Keratinocyte (primary cell): Measurements from ENCODE around the gene OR2AK2. TPM values are rescaled to one million over a fixed set of nuclear protein-coding genes. Genes with fewer than 3 reads are reported as not detected.

Experiments
- DNase-seq: peaks from one replicate; pipeline ENCODE4 v3.0.0-alpha.2; 2011; ENCODE audit warnings: low read depth, missing footprints, low spot score
- FAIRE-seq: peaks from 2 replicates; lab custom pipeline; 2011; peaks lifted over from hg19 to GRCh38; lab: Jason Lieb, UNC
- H2AFZ ChIP-seq: 2 replicates; pipeline ENCODE4 v1.6.0; 2012; ENCODE audit warnings: low read length, control low read depth, inconsistent platforms; ENCODE audit not compliant: control insufficient read depth
- H3K27ac ChIP-seq: 2 replicates; pipeline ENCODE4 v1.5.1; 2011; ENCODE audit warnings: low read length; ENCODE audit not compliant: control insufficient read depth, insufficient read depth
- H3K27me3 ChIP-seq: 3 replicates; pipeline ENCODE4 v1.6.0; 2011; ENCODE audit warnings: low read length; ENCODE audit not compliant: control insufficient read depth, insufficient read depth; ENCODE audit errors: extremely low read depth
- H3K36me3 ChIP-seq, 2 experiments: 2 replicates in 1 of 2; 3 replicates in 1 of 2; pipeline ENCODE4 v1.5.1; 2011; ENCODE audit warnings: low read length in 2 of 2, mild to moderate bottlenecking in 1 of 2; ENCODE audit not compliant: control insufficient read depth in 2 of 2, insufficient read depth in 2 of 2; ENCODE audit errors: extremely low read depth in 1 of 2
- H3K4me1 ChIP-seq: 3 replicates; pipeline ENCODE4 v1.5.1; 2011; ENCODE audit warnings: low read length; ENCODE audit not compliant: control insufficient read depth, insufficient read depth; ENCODE audit errors: extremely low read depth
- H3K4me2 ChIP-seq: 3 replicates; pipeline ENCODE4 v1.6.0; 2011; ENCODE audit warnings: low read depth, low read length; ENCODE audit not compliant: control insufficient read depth, insufficient read depth; ENCODE audit errors: extremely low read depth
- H3K4me3 ChIP-seq, 3 experiments: fragments of 200-600 bp in 1 of 3; sonication (generic) in 1 of 3; 2 replicates in 2 of 3; 3 replicates in 1 of 3; pipeline ENCODE4 v1.5.1; 2011 to 2016; ENCODE audit warnings: low read length in 3 of 3, mild to moderate bottlenecking in 3 of 3, control low read depth in 2 of 3, inconsistent platforms in 1 of 3, low read depth in 1 of 3, mixed read lengths in 1 of 3, mixed run types in 1 of 3, moderate library complexity in 1 of 3; ENCODE audit not compliant: control insufficient read depth in 2 of 3, insufficient read depth in 2 of 3; ENCODE audit errors: extremely low read depth in 1 of 3
- H3K79me2 ChIP-seq: 2 replicates; pipeline ENCODE4 v1.6.0; 2012; ENCODE audit warnings: low read length; ENCODE audit not compliant: control insufficient read depth, insufficient read depth
- H3K9ac ChIP-seq: 3 replicates; pipeline ENCODE4 v1.6.0; 2011; ENCODE audit warnings: low read length; ENCODE audit not compliant: control insufficient read depth, insufficient read depth; ENCODE audit errors: extremely low read depth
- H3K9me1 ChIP-seq: 3 replicates; pipeline ENCODE4 v1.6.0; 2011; ENCODE audit warnings: low read length; ENCODE audit not compliant: control insufficient read depth, insufficient read depth; ENCODE audit errors: extremely low read depth
- H3K9me3 ChIP-seq: 2 replicates; pipeline ENCODE4 v1.5.1; 2012; ENCODE audit warnings: low read depth, low read length; ENCODE audit not compliant: control insufficient read depth
- H4K20me1 ChIP-seq: 3 replicates; pipeline ENCODE4 v1.6.0; 2011; ENCODE audit warnings: low read length; ENCODE audit not compliant: control insufficient read depth, insufficient read depth; ENCODE audit errors: extremely low read depth
- CTCF ChIP-seq, 3 experiments: IDR thresholded peaks in 1 of 3; conservative IDR thresholded peaks in 1 of 3; optimal IDR thresholded peaks in 1 of 3; 2 replicates in 2 of 3; 3 replicates in 1 of 3; pipeline versions ENCODE3 to v1.5.1; 2011; ENCODE audit warnings: low read length in 3 of 3, mild to moderate bottlenecking in 3 of 3, moderate library complexity in 2 of 3, control low read depth in 1 of 3, inconsistent platforms in 1 of 3; ENCODE audit not compliant: insufficient read depth in 2 of 3; ENCODE audit errors: extremely low read depth in 1 of 3
- EZH2 ChIP-seq: IDR thresholded peaks from one replicate; pipeline ENCODE4 v1.6.1; 2012; ENCODE audit warnings: inconsistent platforms, mild to moderate bottlenecking, low read length, moderate library complexity
- dilution Hi-C: fragments of 300-500 bp; cut with MboI; formaldehyde crosslinking; loops from one replicate; pipeline ENCODE4 v1.7.0; 2020; ENCODE audit warnings: low sequenced_read_pairs; ENCODE audit not compliant: extremely low pct_ligation_motif_present
- polyA plus RNA-seq, 5 experiments: library from polyadenylated mRNA; depleted of rRNA in 3 of 5; stranded (reverse) in 3 of 5; stranded (forward) in 1 of 5; unstranded in 1 of 5; fragments of >200 nt; gene quantifications; 1 replicate in 1 of 5; 2 replicates in 3 of 5; 3 replicates in 1 of 5; pipeline versions ENCODE4 v1.2.1 to v1.2.3, GENCODE V29; 2011 to 2012; ENCODE audit warnings: missing spikeins in 2 of 5, low read depth in 1 of 5, low replicate concordance in 1 of 5
- small RNA-seq, 3 experiments: library from RNA; depleted of rRNA; stranded (forward); fragments of <200 nt; gene quantifications; one replicate each; pipeline ENCODE3, GENCODE V24; 2012; ENCODE audit warnings: low read depth in 3 of 3, low replicate concordance in 1 of 3; ENCODE audit not compliant: insufficient read length in 3 of 3

Gene OR2AK2
- polyA plus RNA-seq, 1 donor (not counting 4 experiments of a cell fraction or from before 2014, with no cell fraction given): not detected

- no peaks in the 10 kb centered on the region for H3K79me2 ChIP-seq
- H3K9me3 ChIP-seq: no peaks in the 10 kb centered on the region
- TF ChIP-seq EZH2: no peak
- TF ChIP-seq CTCF (optimal IDR thresholded peaks at IDR 0.05 in 1 of 3, IDR thresholded peaks at IDR 0.05 in 1 of 3, conservative IDR thresholded peaks at IDR 0.05 in 1 of 3; ENCODE audit: extremely low read depth in 1 of 3, insufficient read depth in 2 of 3, low read length in 3 of 3): no peak
- dilution Hi-C loops: no loop called here
- H2AFZ ChIP-seq: no peak overlapping the region
- H3K36me3 ChIP-seq: no peaks in the 10 kb centered on the region
- no peaks in the 10 kb centered on the region for H3K27me3 ChIP-seq
- DNase-seq: no peak
- no peak overlapping the region for H3K27ac ChIP-seq
- FAIRE-seq: no peak
- no peaks in the 10 kb centered on the region for H4K20me1 ChIP-seq
- H3K4me1 ChIP-seq: no peaks in the 10 kb centered on the region
- no peak overlapping the region for H3K4me2 ChIP-seq
- H3K4me3 ChIP-seq: no peak overlapping the region
- H3K9ac ChIP-seq: no peak overlapping the region
- H3K9me1 ChIP-seq: no peaks in the 10 kb centered on the region
Measured at GRCh38 chr1:248015803-248016202, 50.8 kb downstream of the OR2AK2 start.

Small RNA genes within 50 kb of the gene (small RNA-seq; reads per million reads assigned to genes)
- 0 reads per million in 3 experiments for gene RF00019

Other genes starting within 250 kb of the OR2AK2 start
- gene OR6F1, start 248.6 kb upstream of the OR2AK2 start, polyA plus RNA-seq: not detected in 3 replicates
- not detected in 3 replicates for gene OR14K1, start 226.6 kb upstream of the OR2AK2 start, polyA plus RNA-seq
- not detected in 3 replicates for gene OR14A2, start 217.1 kb upstream of the OR2AK2 start, polyA plus RNA-seq
- gene OR1C1, start 204.7 kb upstream of the OR2AK2 start, polyA plus RNA-seq: not detected in 3 replicates
- not detected in 3 replicates for gene OR14A16, start 141.1 kb upstream of the OR2AK2 start, polyA plus RNA-seq
- not detected in 3 replicates for gene OR11L1, start 123.3 kb upstream of the OR2AK2 start, polyA plus RNA-seq
- 0.09 to 0.29 TPM (median 0.14 TPM) in 3 replicates for gene TRIM58, start 108.0 kb upstream of the OR2AK2 start, polyA plus RNA-seq
- 0.08 to 0.21 TPM (median 0.18 TPM) in 3 replicates for gene OR2W3, start 69.6 kb upstream of the OR2AK2 start, polyA plus RNA-seq
- gene OR2T8, start 45.0 kb upstream of the OR2AK2 start, polyA plus RNA-seq: not detected in 3 replicates
- not detected in 3 replicates for gene OR2AJ1, start 40.3 kb upstream of the OR2AK2 start, polyA plus RNA-seq
- gene OR2L8, start 16.4 kb upstream of the OR2AK2 start, polyA plus RNA-seq: not detected in 3 replicates
- not detected in 3 replicates for gene OR2L5, start 48.4 kb downstream of the OR2AK2 start, polyA plus RNA-seq
- 0.03 TPM in 1 of 3 replicates, not detected in the others for gene OR2L2, start 64.8 kb downstream of the OR2AK2 start, polyA plus RNA-seq
- not detected in 3 replicates for gene OR2L3, start 81.6 kb downstream of the OR2AK2 start, polyA plus RNA-seq
- not detected in 3 replicates for gene OR2L13, start 130.0 kb downstream of the OR2AK2 start, polyA plus RNA-seq
- not detected in 3 replicates for gene OR2M5, start 179.9 kb downstream of the OR2AK2 start, polyA plus RNA-seq
- gene OR2M2, start 209.6 kb downstream of the OR2AK2 start, polyA plus RNA-seq: not detected in 3 replicates
- gene OR2M3, start 232.0 kb downstream of the OR2AK2 start, polyA plus RNA-seq: not detected in 3 replicates